A204.1 (cell line): ENCODE measurements around the gene RTKN2.
"Not testable (repeated sequence)": the region's sequence is repeated elsewhere in the genome, so short reads cannot be mapped to it uniquely, and the experiment has no call there.

ENCODE experiments used
- FAIRE-seq: peaks from 2 replicates; lab custom pipeline; 2012; peaks lifted over from hg19 to GRCh38; lab: Jason Lieb, UNC

RTKN2 gene, protein sequence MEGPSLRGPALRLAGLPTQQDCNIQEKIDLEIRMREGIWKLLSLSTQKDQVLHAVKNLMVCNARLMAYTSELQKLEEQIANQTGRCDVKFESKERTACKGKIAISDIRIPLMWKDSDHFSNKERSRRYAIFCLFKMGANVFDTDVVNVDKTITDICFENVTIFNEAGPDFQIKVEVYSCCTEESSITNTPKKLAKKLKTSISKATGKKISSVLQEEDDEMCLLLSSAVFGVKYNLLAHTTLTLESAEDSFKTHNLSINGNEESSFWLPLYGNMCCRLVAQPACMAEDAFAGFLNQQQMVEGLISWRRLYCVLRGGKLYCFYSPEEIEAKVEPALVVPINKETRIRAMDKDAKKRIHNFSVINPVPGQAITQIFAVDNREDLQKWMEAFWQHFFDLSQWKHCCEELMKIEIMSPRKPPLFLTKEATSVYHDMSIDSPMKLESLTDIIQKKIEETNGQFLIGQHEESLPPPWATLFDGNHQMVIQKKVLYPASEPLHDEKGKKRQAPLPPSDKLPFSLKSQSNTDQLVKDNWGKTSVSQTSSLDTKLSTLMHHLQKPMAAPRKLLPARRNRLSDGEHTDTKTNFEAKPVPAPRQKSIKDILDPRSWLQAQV

DNA sequence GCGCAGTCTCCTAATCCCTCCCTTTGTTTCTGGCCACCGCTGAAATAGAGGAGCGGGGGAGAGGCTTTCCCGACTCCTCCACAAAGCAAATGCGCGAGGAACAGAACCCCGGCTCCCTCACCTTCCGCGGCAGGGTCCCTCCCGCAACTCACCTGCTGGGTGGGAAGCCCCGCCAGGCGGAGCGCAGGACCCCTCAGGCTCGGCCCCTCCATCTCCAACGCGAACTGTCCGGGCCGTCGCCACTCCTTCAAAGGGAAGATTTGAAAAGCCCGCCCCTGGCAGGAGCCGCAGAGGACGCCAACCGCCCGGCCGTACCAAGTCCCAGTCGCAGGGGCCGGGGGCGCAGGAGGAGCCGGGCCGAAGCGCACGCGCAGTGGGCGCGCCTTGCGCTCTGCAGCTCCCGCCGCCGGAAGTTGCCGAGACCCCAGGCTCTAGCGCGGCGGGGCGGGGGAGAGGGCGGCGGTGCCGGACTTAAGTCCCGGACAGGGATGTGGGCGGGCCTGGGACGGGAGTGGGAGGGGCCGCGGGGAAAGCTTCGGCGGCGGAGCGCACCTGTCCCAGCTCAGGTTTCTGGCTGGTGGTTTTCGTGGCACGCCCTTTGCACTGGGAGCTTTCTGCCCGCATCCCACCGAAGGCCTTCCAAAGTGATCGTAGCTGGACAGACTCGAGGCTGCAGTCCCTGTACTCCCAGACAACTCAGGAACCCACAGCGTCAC is at the start of gene RTKN2:
TSS of gene RTKN2 (minus strand) at position 446 of the 716 bp plus-strand sequence. CDS start at position 212, 234 bp downstream.
- FAIRE-seq = no peak

DNA sequence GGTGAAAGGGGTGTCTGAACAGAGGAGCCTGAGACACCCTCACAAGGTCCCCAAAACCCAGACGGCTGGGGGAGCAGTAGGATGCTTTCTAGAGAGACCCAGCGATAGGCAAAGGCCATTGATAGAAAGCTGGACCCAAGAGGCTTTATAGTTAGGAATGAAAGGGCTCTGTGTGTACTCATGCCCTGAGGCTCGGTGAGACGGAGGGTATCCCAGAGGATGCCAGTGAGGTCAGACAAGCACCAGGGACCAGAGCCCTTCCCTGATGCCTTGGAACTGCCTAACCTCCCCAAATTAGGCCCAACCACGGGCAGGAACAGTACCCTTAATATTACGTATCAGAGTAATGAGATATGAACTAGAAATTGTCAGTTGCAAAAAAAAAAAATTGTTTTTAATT is 48.6 kb upstream of the RTKN2 start:
- no peak for FAIRE-seq

DNA sequence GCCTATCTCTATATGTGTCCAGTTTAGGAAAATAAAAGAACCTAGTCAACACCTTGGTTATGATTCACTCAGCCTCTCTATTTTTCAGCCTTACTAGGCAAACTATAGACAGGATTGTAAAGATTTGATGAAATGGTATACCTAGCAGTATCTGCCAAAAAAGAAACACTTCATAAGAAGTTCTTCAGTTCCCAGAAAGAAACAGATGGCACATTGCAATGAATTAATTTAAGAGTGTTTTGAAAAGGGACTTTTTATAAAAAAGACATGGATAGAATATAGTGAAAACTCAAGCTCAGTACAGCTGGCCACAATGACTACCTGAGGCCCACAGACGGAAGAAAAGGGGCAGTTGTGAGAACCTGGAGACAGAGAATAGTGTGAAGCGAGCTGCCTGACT is 40.6 kb upstream of the RTKN2 start:
- FAIRE-seq = no peak

DNA sequence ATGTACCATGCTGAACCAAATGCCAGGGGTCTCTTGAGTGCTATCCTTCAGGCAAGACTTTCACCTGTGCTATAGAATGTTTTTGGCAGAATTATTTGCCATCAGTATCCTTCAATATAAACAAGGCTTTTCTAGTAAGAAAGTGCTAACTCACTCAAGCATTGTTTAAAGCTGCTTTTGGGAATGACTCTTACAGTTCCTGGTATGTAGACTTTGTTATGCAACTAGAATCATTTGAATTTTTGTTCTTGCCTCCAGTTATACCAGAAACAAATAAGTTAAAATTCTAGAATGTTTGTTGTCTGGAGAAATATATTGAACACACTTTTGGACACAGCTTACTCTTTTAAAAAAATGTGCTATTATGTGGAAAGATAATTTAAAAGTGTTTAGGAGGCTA is 39.5 kb upstream of the RTKN2 start:
- FAIRE-seq = no peak

DNA sequence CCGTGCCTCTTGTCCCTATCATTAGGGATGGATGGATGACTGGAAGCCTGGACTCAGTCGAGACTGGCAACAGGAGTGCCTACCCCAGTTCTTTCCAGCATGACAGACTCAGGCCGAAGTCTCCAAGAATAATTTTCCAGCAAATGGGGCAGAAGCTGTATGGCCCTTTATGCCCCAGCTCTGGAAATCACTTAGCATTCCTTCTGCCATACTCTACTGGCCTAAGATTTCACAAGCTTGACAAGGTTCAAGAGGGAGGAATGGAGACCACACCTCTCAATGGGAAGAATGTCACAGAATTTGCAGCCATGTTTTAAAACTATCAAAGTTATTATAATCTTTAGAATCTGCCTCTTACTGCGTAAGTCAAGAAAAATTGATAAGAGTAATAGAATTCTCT is 39.0 kb upstream of the RTKN2 start:
- FAIRE-seq = no peak

DNA sequence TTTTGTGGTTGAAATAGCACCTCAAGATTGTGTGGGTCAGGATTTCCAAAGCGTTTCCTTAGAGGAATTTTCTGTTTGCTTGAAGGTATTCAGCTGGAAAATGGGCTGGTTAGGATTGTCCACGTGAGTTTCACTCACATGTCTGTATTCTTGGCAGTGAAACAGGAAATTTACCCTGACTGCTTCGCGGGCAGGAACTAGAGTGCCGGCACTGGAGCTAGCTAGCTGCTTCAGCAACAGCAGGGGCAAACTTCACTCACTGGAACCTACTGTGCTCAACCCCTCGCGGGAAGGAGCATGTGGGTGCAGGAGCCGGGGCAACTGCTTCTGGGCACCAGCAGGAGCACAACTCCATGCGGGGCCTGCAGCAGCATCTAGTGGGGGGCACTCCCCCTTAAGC is 38.0 kb upstream of the RTKN2 start:
- FAIRE-seq = no peak

DNA sequence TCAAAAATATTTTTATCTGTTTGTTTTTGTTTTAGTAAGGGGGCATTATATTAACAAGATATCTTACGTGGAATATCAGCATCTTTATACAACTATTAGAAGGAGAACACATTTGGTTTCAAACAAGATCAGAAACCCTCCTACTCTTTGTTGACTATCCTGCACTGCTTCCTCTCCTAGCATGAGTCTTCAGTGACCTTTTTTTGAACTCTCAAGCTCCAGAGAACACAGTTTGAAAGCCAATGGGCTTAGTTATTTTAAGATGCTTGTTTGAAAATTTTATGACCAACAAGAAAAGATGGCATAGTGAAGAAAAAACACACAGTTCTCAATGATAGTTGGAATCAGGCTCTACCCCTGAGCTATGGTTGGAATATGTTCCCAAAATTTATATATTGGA is 37.2 kb upstream of the RTKN2 start:
- FAIRE-seq = no peak

DNA sequence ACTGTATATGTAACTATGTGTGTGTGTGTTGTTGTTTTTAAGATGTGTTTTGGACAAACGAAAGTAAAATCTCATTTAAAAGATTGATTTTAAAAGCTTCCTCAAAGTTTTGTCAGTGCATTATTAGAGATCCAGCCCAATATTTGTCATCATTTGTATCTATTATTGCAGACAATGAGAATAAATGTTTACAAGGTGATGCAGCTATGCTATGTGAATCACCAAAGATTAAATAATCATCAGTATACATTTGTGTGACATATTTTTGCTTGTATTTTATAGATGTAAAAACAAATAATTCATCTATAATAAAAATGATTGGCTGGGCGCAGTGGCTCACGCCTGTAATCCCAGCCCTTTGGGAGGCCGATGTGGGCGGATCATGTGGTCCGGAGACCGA is 35.3 kb upstream of the RTKN2 start:
- FAIRE-seq = no peak

DNA sequence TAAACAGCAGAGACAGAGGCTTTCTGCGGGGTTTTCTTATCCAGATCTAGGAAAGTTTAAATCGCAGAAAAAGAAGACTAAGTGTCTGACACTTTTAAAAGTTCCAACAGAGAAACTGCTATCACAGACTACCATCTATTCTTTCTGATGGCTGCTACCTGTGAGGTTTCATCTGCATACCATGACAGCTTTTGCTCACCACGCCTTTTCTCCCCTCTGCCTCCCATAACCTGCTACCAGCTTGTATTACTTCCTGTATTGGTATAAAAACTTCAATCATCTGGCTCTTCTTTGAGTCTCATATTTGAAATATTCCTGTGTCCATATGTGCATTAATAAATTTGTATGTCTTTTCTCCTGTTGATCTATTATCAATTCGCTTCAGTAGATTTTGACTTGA is 34.1 kb upstream of the RTKN2 start:
- no peak for FAIRE-seq

DNA sequence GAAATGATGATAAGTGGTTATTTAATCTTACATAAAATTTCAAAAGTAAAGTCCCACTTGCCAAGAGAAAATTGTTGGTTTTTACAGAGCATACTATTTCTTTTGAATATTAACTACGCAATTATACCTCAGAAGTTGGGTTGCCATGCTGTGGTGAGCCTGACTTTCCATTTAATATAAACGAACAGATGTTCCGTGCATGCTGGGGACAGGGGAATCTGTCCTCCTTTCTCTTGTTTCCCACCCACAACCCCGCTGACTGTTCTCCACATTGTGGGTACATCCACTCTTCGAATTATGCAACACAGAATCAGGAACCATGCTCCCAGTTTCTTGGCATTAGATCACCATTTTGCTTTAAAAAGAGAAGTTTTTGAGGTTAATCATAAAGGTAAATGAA is 29.2 kb upstream of the RTKN2 start:
- no peak for FAIRE-seq

DNA sequence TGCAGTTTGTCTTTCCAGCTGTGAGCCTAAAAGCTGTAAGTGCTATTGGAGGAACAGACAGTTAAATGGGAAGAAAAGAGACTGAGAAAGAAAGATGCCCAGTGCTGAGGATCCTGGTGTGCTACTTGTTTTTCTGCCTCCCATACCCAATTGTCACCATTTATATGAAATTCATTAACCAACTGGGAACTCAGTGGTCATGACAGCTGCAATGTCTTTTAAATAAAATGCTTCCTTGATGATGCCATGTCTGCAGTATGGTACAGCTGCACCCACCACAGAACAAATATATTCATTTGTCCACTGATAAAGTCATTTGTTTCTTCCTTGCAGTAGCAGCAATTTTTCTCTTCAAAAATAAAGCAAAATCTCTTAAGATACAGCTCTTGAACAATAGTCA is 15.6 kb upstream of the RTKN2 start:
- FAIRE-seq = no peak

DNA sequence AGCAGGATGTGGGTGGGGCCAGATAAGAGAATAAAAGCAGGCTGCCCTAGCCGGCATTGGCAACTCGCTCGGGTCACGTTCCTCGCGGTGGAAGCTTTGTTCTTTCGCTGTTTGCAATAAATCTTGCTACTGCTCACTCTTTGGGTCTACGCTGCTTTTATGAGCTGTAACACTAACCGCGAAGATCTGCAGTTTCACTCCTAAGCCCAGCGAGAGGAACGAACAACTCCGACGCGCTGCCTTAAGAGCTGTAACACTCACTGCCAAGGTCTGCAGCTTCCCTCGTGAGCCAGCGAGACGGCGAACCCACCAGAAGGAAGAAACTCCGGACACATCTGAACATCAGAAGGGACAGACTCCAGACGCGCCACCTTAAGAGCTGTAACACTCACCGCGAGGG is 12.7 kb upstream of the RTKN2 start:
- FAIRE-seq = not testable (repeated sequence)

DNA sequence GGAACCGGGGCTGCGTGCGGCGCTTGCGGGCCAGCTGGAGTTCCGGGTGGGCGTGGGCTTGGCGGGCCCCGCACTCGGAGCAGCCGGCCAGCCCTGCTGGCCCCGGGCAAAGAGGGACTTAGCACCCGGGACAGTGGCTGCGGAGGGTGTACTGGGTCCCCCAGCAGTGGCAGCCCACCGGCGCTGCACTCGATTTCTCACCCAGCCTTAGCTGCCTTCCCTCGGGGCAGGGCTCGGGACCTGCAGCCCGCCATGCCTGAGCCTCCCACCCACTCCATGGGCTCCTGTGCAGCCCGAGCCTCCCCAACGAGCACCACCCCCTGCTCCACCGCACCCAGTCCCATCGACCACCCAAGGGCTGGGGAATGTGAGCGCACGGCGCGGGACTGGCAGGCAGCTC is 11.7 kb upstream of the RTKN2 start:
- not testable (repeated sequence) for FAIRE-seq

DNA sequence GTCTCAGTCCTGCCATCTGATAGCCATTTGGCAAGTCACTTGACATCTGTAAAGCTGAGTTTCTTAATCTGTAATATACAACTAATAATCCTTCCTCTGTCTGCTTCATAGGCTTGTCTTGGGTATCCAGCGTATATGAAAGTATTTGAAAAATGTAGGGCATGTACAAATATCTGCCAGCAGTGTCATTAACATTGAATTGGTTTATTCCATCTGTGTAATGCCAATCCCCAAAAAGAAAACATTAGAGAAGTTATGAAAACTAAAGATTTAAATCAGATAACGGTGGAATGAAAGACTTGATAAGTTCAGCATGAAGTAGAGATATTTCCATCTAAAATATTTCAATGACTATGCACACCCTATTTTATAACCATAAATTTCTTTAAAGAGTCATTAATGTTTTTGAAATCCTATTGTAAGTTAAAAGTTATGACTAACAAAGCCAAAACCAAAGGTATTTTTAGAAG is 9.8 kb upstream of the RTKN2 start:
- no peak for FAIRE-seq

DNA sequence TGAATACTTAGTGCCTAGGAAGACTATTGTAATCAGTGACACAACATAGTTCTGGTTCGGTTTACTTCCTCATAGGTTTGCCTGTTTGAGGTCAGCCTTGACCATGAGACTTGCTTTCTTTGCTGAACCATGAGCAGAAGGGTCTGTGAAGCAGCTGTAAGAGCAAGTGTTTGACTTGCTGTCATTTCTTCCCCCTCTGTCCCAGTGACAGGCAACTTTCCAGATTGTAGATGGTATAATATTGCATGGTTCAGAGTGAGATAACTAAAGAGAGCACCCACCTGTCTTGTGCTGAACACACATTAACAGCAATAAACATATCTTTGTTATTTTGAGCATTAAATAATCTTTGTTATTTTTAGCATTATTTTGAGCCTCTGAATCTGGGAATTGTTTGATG is 9.3 kb upstream of the RTKN2 start:
- FAIRE-seq = no peak

DNA sequence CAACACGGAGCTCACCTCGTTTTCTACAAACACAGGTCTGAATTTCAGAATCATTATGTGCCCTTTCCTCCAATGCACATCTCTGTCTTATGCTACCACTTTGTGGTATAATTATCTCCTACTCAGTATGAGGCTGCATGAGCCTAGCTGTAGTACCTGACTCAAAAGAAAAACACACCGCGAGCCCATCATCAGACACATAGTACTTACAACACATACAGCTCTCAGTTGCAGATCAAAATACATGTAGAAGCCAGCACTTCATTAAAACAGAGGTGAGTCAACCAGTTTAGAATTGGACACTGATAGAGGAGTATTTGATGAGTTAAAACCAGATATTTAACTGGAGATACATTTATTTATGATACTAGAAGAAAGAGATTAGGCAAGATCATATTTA is 1.4 kb upstream of the RTKN2 start:
- FAIRE-seq = no peak

DNA sequence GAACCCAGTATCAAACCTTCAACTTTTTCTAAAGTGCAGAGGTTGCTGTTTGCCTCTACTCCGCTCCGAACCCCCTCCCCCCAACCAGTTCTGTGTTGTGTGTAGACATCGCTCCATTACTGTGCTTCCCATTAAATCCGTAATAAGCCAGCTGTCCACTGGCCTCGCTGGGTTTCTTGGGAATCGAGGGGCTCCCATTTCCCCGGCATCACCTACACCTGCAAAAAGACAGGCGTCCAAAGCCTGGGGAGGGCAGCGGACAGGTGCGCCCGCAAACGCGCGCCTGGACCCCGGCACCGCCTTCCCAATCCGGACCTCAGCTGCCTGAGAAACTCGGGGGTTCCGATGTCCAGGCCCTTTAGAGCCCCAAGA is 631 bp downstream of the RTKN2 start:
- FAIRE-seq = no peak

DNA sequence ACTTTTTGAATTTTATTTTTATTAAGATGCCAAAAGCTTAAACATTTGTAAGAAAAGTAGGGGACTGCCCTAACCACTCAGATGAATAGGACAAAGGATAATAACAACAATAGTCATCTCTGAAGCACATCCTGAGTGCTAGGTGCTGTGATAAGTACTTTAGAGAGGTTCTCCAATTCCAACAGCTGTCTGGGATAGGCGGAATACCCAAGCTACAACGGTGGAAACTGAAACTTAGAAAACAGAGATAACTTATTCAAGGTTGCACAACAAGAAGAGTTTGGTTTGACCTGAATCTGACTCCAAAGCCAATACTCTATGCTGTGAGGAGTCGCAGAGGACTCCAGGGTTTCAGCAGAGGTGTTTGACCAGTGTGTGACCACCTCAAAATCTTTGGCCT is 2.0 kb downstream of the RTKN2 start:
- no peak for FAIRE-seq

DNA sequence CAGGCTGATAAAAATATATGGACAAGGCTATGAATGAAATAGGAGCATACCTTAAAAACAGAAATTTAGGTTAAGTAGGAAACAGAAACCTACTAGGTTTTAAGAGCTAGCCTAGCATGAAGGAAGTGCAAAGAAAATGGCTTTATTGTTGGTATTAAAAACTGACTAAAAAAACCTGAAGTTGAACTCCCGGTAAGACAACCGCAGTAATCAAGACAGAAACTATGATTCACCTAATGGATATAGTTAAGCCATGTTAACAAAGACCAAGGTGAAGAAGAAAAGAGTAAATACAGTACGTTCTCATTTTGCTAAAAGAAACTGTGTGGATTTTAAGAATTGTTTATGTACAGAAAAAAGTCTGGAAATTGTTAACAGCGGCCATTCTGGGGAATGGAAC is 2.5 kb downstream of the RTKN2 start:
- no peak for FAIRE-seq

DNA sequence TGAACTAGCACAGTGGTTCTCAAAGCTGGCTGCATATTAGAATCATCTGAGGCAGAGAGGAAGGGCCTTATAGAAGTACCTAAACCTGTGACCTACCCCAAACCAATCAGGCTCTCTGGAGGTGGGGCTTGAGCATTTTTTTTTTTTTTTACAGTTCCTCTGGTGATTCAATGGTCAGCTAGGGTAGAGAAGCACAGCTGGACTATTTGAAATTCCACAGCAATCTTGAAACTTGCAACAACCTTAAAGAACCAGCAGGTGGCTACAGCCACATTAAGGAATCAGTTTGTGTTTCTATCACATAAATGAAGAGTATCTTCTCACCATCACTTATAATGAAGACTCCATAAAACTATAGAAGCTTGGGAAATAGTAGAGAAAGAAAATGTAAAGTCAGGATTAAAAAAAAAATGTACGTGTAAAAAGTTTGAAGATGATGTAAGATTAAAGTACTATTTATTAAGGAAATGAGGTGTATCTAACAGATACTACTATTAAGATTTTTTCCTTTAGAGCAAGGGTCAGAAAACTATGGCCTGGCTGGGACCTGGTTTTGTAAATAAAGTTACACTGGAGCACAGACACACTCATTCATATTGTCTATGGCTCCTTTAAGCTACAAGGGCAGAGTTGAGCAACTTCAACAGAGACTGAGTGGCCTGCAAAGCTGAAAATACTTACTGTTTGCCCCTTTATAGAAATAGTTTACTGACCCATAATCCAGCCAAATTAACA is 3.8 kb downstream of the RTKN2 start:
- peak; percentile 96 for FAIRE-seq

DNA sequence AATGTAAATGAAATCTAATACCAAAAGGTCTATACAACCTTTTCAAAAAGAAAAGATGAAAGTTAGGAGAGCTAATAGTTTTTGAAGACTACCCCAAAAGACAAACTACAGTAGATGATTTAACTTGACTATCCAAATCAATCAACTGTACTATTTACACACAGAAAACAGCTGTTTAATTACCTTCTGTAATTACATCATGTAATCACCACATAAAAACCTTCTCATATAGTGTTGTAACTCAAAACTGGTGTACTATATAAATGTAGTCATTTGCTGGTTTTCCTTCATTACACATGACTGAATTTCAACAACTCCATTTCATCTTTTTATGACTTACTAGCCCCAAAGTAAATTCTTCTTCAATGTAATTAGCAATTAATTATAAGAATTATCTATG is 4.5 kb downstream of the RTKN2 start:
- FAIRE-seq = no peak

DNA sequence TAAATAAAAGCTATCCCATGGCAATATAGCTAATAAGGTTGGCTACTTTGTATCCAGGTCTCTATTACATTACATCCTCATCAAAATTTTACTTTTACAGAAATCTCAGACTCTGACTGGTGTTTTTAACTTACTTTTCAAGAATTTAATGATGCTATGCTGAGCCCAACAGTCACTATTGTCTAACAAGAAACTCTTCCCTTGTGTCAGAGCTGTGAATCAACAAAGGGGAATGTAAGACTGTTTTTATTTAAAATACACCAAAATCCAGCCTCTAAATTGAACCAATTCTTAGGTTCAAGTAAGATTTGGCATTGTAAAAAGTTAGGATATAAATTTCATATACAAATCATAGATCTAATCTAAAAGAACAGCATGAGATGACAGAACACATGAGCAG is 7.0 kb downstream of the RTKN2 start:
- FAIRE-seq = no peak

DNA sequence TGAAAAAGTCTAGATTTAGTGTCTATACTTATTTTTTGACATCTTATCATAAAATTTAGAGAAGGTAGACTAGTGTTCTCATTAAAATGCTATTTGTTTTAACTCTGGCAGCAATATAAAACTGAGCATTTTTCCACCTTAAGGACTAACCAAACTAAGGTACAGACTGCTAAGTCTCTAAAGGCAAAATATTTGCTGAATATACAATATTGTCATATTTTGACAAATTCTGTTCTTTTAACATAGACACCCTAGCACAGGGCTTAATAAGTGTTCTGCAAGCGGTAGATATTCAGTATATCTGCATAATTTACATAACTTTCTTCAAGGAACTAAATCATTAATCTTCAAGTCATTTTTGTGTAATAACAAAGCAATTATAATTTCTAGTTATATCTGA is 8.6 kb downstream of the RTKN2 start:
- FAIRE-seq = no peak
